Brain microvascular endothelial cell (primary cell): ENCODE results near the gene MMP24OS.

Experiments used
- DNase-seq: peaks from one replicate; pipeline ENCODE4 v3.0.0-alpha.2; 2020
- H3K27ac ChIP-seq: fragments of 250-450 bp; sonication (Bioruptor Pico); 2 replicates; pipeline ENCODE4 v1.5.1; 2020; ENCODE audit warnings: mild to moderate bottlenecking, moderate library complexity
- H3K27me3 ChIP-seq: fragments of 250-450 bp; sonication (Bioruptor Pico); replicated peaks from 2 replicates; pipeline ENCODE4 v1.5.1; 2020; ENCODE audit warnings: mild to moderate bottlenecking
- H3K36me3 ChIP-seq: fragments of 250-450 bp; sonication (Bioruptor Pico); replicated peaks from 2 replicates; pipeline ENCODE4 v1.5.1; 2020; ENCODE audit warnings: mild to moderate bottlenecking
- H3K4me3 ChIP-seq: 2 replicates; pipeline ENCODE4 v1.5.1; 2011; ENCODE audit warnings: low read depth, mild to moderate bottlenecking, control low read depth, low read length, moderate library complexity
- in situ Hi-C: cut with HindIII; loops from 2 replicates; pipeline ENCODE4 v1.10.0; 2017; ENCODE audit warnings: low sequenced_read_pairs, low pct_ligation_motif_present
- TF ChIP-seq, protein P1 (sequence below): IDR thresholded peaks from 2 replicates; pipeline ENCODE4 v1.5.1; 2011; ENCODE audit warnings: low read depth, mild to moderate bottlenecking, moderate library complexity, low read length, control low read depth, inconsistent platforms; ENCODE audit errors: missing control alignments

MMP24OS gene

GRCh38 chr20:35251613-35251940 lies 26.3 kb downstream of the MMP24OS start:
- no peak for DNase-seq
- H3K27me3 ChIP-seq = no peaks in the 10 kb centered on the region
- no peak overlapping the region for H3K4me3 ChIP-seq
- H3K27ac ChIP-seq = no peak overlapping the region
- no peaks in the 10 kb centered on the region for H3K36me3 ChIP-seq
- TF ChIP-seq, protein P1, sequence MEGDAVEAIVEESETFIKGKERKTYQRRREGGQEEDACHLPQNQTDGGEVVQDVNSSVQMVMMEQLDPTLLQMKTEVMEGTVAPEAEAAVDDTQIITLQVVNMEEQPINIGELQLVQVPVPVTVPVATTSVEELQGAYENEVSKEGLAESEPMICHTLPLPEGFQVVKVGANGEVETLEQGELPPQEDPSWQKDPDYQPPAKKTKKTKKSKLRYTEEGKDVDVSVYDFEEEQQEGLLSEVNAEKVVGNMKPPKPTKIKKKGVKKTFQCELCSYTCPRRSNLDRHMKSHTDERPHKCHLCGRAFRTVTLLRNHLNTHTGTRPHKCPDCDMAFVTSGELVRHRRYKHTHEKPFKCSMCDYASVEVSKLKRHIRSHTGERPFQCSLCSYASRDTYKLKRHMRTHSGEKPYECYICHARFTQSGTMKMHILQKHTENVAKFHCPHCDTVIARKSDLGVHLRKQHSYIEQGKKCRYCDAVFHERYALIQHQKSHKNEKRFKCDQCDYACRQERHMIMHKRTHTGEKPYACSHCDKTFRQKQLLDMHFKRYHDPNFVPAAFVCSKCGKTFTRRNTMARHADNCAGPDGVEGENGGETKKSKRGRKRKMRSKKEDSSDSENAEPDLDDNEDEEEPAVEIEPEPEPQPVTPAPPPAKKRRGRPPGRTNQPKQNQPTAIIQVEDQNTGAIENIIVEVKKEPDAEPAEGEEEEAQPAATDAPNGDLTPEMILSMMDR = no peak
- in situ Hi-C loops = no loop called here

- DNase-seq = no peak
- no peaks in the 10 kb centered on the region for H3K27me3 ChIP-seq
- no peaks in the 10 kb centered on the region for H3K36me3 ChIP-seq
- TF ChIP-seq, protein P1 = no peak
- no peak overlapping the region for H3K4me3 ChIP-seq
- H3K27ac ChIP-seq = no peak overlapping the region
- in situ Hi-C loops = no loop called here
Observed at GRCh38 chr20:35248641-35249475, 29.1 kb downstream of the MMP24OS start.

DNA sequence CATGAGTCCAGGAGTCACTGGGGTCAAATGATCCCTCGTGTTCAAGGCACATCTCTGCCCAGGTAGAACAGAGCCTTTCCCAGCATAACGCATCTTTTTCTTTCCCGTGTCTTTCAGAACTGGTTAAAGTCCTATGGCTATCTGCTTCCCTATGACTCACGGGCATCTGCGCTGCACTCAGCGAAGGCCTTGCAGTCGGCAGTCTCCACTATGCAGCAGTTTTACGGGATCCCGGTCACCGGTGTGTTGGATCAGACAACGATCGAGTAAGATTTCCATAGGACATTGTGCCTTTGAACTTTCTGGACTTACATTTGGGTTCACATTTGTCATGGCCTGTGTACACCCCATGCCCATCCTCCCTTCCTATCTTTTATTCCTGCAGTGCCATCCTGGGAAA lies 31.2 kb downstream of the MMP24OS start:
- no peak overlapping the region for H3K4me3 ChIP-seq
- no peaks in the 10 kb centered on the region for H3K36me3 ChIP-seq
- TF ChIP-seq, protein P1 = no peak
- H3K27me3 ChIP-seq = no peaks in the 10 kb centered on the region
- in situ Hi-C loops = no loop called here
- no peak for DNase-seq
- no peak overlapping the region for H3K27ac ChIP-seq

DNA sequence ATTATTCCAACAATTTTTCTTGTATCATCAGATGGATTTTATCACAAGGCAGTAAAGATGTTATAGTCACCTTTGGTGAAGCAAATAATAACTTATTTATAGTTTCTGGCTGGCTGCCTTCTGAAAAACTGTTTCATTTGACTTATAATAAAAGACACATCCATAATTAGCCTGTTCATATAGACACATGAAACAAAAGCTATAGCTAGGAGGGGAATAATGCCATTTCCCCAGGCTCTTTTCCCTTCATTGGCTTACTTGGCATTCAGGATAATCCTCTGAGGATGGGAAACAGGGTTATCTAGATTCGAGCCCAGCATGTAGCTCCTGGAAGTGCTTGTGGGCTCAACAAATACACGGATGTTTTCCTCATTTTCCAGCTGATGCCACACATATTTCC lies 33.9 kb downstream of the MMP24OS start:
- TF ChIP-seq, protein P1 = no peak

DNA sequence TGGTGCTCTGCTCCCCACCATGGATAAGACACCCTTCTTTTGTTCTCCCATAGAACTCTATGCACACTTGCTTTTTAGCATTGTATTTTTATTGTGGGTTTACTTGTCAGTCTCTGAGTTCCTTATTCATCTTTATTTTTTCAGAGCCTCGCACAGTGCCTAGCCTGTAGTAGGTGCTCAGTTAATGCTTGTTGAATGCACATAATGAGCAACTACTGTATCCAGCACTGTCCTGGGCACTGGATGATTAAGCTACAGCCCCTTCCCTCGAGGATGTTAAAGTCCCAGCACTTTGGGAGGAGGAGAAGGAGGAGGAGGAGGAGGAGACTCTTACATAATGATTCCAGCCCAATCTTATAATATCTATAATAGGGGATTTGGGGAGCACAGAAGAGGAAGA lies 34.6 kb downstream of the MMP24OS start:
- Histone ChIP-seq H3K36me3 (no peaks in the 10 kb centered on the region), H3K27ac (no peak overlapping the region), H3K27me3 (no peaks in the 10 kb centered on the region), H3K4me3 (no peak overlapping the region)
- in situ Hi-C loops = no loop called here
- TF ChIP-seq, protein P1 = no peak
- DNase-seq = no peak

More for the DNA sequence above, 33.9 kb downstream of the MMP24OS start:
- Histone ChIP-seq H3K27ac (no peak overlapping the region), H3K36me3 (no peaks in the 10 kb centered on the region), H3K27me3 (no peaks in the 10 kb centered on the region), H3K4me3 (no peak overlapping the region)
- DNase-seq = no peak
- in situ Hi-C loops = no loop called here

DNA sequence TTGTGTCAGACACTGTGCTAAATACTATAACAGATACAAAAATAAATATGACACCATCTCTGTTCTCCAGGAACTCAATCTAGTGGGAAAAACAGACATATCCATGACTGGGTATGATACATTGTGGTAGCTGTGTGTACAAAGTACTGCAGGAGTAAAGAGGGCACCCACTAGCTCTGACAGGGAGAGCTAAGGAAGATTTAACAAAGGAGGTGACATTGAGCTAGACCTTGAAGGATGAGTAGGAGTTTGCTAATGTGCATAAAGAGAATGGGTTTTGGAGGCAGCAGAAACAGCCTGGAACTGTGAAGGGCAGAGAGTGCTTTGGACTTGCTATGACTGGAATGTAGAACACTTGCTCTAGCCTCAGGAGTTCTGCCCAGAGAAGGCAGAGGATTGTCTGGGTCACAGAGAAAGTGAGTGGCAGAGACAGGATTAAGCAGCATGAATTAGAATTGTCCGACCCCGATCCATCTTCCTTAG lies 37.1 kb downstream of the MMP24OS start:
- in situ Hi-C loops = no loop called here
- TF ChIP-seq, protein P1 = no peak
- DNase-seq = no peak
- H3K36me3 ChIP-seq = no peaks in the 10 kb centered on the region
- no peak overlapping the region for H3K27ac ChIP-seq
- no peaks in the 10 kb centered on the region for H3K27me3 ChIP-seq
- no peak overlapping the region for H3K4me3 ChIP-seq
